Mesendoderm (in vitro differentiated cells): Measurements from ENCODE around the gene SH3GL3.
A peak's percentile ranks its signal among the peaks of the same experiment; 100 is the strongest.

ENCODE experiments used
- DNase-seq: peaks from one replicate; pipeline ENCODE4 v3.0.0; 2013
- H2AK5ac ChIP-seq: 2 replicates; pipeline ENCODE4 v1.6.1; 2013; ENCODE audit warnings: low read length, inconsistent platforms
- H2BK120ac ChIP-seq: 2 replicates; pipeline ENCODE4 v1.6.1; 2013; ENCODE audit warnings: low read depth, mild to moderate bottlenecking, low read length, moderate library complexity, mixed read lengths
- H2BK15ac ChIP-seq: replicated peaks from 2 replicates; pipeline ENCODE4 v1.6.1; 2013; ENCODE audit warnings: low read depth, mild to moderate bottlenecking, moderate library complexity
- H2BK5ac ChIP-seq: 2 replicates; pipeline ENCODE4 v1.6.1; 2013; ENCODE audit warnings: low read length, inconsistent platforms
- H3K18ac ChIP-seq: 2 replicates; pipeline ENCODE4 v1.6.1; 2013; ENCODE audit warnings: mild to moderate bottlenecking, low read length, mixed read lengths
- H3K23ac ChIP-seq: one replicate; pipeline ENCODE4 v1.6.1; 2013; ENCODE audit warnings: low read length
- H3K27ac ChIP-seq: 2 replicates; pipeline ENCODE4 v1.5.1; 2013; ENCODE audit warnings: low read depth, mild to moderate bottlenecking, inconsistent platforms, low read length, moderate library complexity
- H3K27me3 ChIP-seq: 2 replicates; pipeline ENCODE4 v1.6.1; 2013; ENCODE audit warnings: low read length, control low read depth, mild to moderate bottlenecking, inconsistent platforms; ENCODE audit not compliant: insufficient read depth, poor library complexity
- H3K36me3 ChIP-seq: 2 replicates; pipeline ENCODE4 v1.6.1; 2013; ENCODE audit warnings: low read length, inconsistent platforms; ENCODE audit not compliant: control insufficient read depth, insufficient read depth
- H3K4ac ChIP-seq: one replicate; pipeline ENCODE4 v1.6.1; 2013; ENCODE audit warnings: low read depth, mild to moderate bottlenecking, low read length, moderate library complexity
- H3K4me1 ChIP-seq: 2 replicates; pipeline ENCODE4 v1.6.1; 2013; ENCODE audit warnings: low read depth, low read length, inconsistent platforms; ENCODE audit not compliant: control insufficient read depth
- H3K4me2 ChIP-seq: 2 replicates; pipeline ENCODE4 v1.6.1; 2013; ENCODE audit warnings: low read length
- H3K4me3 ChIP-seq: 2 replicates; pipeline ENCODE4 v1.5.1; 2013; ENCODE audit warnings: mild to moderate bottlenecking, low read length
- H3K56ac ChIP-seq: one replicate; pipeline ENCODE4 v1.6.1; 2013; ENCODE audit warnings: low read length
- H3K79me1 ChIP-seq: 2 replicates; pipeline ENCODE4 v1.6.1; 2013; ENCODE audit warnings: low read length, inconsistent platforms
- H3K79me2 ChIP-seq: 2 replicates; pipeline ENCODE4 v1.6.1; 2013; ENCODE audit warnings: mild to moderate bottlenecking, low read length; ENCODE audit not compliant: control insufficient read depth, insufficient read depth
- H3K9ac ChIP-seq: 2 replicates; pipeline ENCODE4 v1.6.1; 2013; ENCODE audit warnings: low read length, inconsistent platforms
- H4K5ac ChIP-seq: one replicate; pipeline ENCODE4 v1.6.1; 2013; ENCODE audit warnings: low read length
- H4K8ac ChIP-seq: one replicate; pipeline ENCODE4 v1.6.1; 2013; ENCODE audit warnings: low read depth, mild to moderate bottlenecking, control low read depth, low read length, moderate library complexity
- WGBS: extraction: QIAGEN DNeasy Blood & Tissue Kit; methylation state at CpG from one replicate; pipeline ENCODE4 v1.1.7; 2013; ENCODE audit warnings: low lambda C conversion rate, missing lambda C conversion rate; ENCODE audit not compliant: insufficient coverage; ENCODE audit errors: extremely low coverage; 5-methylcytosine and 5-hydroxymethylcytosine counted together

Gene SH3GL3

GRCh38 chr15:83559310-83559966, 112.3 kb downstream of the SH3GL3 start:
- Histone ChIP-seq H2BK5ac (no peak overlapping the region), H3K4me2 (no peak overlapping the region), H3K23ac (no peak overlapping the region), H3K79me2 (no peaks in the 10 kb centered on the region), H3K9ac (no peak overlapping the region), H3K4me1 (no peaks in the 10 kb centered on the region), H3K4ac (no peak overlapping the region), H2BK15ac (no peak overlapping the region), H3K18ac (no peak overlapping the region), H3K56ac (no peak overlapping the region), H3K27ac (no peak overlapping the region), H3K79me1 (no peaks in the 10 kb centered on the region), H3K36me3 (no peaks in the 10 kb centered on the region), H3K27me3 (no peaks in the 10 kb centered on the region), H4K8ac (no peak overlapping the region), H2AK5ac (no peak overlapping the region), H2BK120ac (no peak overlapping the region), H4K5ac (no peak overlapping the region), H3K4me3 (no peak overlapping the region)
- no CpG with 5 or more reads among the region's 7 CpGs for WGBS
- DNase-seq: peak; percentile 86

- no peak for DNase-seq
- no peak overlapping the region for H3K27ac ChIP-seq
- no peak overlapping the region for H2AK5ac ChIP-seq
Measured at GRCh38 chr15:83561661-83562060, 114.5 kb downstream of the SH3GL3 start.

DNA sequence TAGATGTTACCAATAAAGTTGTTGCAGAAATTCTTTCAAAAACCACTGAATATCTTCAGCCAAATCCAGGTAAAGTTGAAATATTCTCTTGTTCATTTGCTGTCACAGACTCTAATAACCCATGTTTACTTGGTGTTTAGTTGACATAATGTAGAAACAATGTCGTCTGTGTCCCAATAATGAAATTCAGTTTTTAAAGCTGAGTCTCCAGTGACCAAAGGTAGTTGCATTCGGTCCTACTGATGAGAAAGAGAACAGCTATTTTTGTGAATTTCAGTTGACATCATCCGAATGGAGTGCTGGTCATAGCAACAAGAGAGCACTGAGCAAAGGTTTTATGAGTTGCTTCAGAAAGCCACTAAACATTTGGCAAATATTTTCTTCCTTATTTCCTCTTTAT, 118.0 kb downstream of the SH3GL3 start:
- H2BK15ac ChIP-seq: no peak overlapping the region
- no peak overlapping the region for H3K56ac ChIP-seq
- no peak overlapping the region for H3K18ac ChIP-seq
- H3K4me1 ChIP-seq: no peaks in the 10 kb centered on the region
- no peaks in the 10 kb centered on the region for H3K36me3 ChIP-seq
- H3K4ac ChIP-seq: no peak overlapping the region
- H3K79me1 ChIP-seq: no peaks in the 10 kb centered on the region
- H4K5ac ChIP-seq: no peak overlapping the region
- no peak overlapping the region for H2AK5ac ChIP-seq
- no peak overlapping the region for H2BK5ac ChIP-seq
- no peak overlapping the region for H3K27ac ChIP-seq
- no peak overlapping the region for H3K4me2 ChIP-seq
- H3K23ac ChIP-seq: no peak overlapping the region
- no peaks in the 10 kb centered on the region for H3K79me2 ChIP-seq
- no peak for DNase-seq
- no peak overlapping the region for H2BK120ac ChIP-seq
- no peak overlapping the region for H3K4me3 ChIP-seq
- H3K9ac ChIP-seq: no peak overlapping the region
- H3K27me3 ChIP-seq: no peaks in the 10 kb centered on the region
- H4K8ac ChIP-seq: no peak overlapping the region
- no CpG with 5 or more reads among the region's 3 CpGs for WGBS

More at GRCh38 chr15:83561661-83562060, 114.5 kb downstream of the SH3GL3 start:
- Histone ChIP-seq H3K79me2 (no peaks in the 10 kb centered on the region), H3K27me3 (no peaks in the 10 kb centered on the region), H3K79me1 (no peaks in the 10 kb centered on the region), H3K4ac (no peak overlapping the region), H3K23ac (no peak overlapping the region), H2BK5ac (no peak overlapping the region), H3K4me2 (no peak overlapping the region), H3K56ac (no peak overlapping the region), H3K4me3 (no peak overlapping the region), H3K4me1 (no peaks in the 10 kb centered on the region), H4K8ac (no peak overlapping the region), H2BK15ac (no peak overlapping the region), H2BK120ac (no peak overlapping the region), H3K18ac (no peak overlapping the region), H3K36me3 (no peaks in the 10 kb centered on the region), H4K5ac (no peak overlapping the region), H3K9ac (no peak overlapping the region)

GRCh38 chr15:83565553-83566159, 118.5 kb downstream of the SH3GL3 start:
- Histone ChIP-seq H3K56ac (no peak overlapping the region), H3K79me2 (no peaks in the 10 kb centered on the region), H3K4me3 (no peak overlapping the region), H3K4ac (no peak overlapping the region), H3K4me2 (no peak overlapping the region), H3K4me1 (no peaks in the 10 kb centered on the region), H2BK120ac (no peak overlapping the region), H3K36me3 (no peaks in the 10 kb centered on the region), H3K18ac (no peak overlapping the region), H2BK15ac (no peak overlapping the region), H3K27me3 (no peaks in the 10 kb centered on the region), H3K9ac (no peak overlapping the region), H2BK5ac (no peak overlapping the region), H4K5ac (no peak overlapping the region), H3K79me1 (no peaks in the 10 kb centered on the region), H3K23ac (no peak overlapping the region), H4K8ac (no peak overlapping the region), H3K27ac (no peak overlapping the region), H2AK5ac (no peak overlapping the region)
- peak; percentile 69 for DNase-seq
- WGBS: no CpG with 5 or more reads among the region's 4 CpGs

GRCh38 chr15:83567318-83567717, 120.2 kb downstream of the SH3GL3 start:
- Histone ChIP-seq H4K8ac (no peak overlapping the region), H3K4me3 (no peak overlapping the region), H3K27me3 (no peaks in the 10 kb centered on the region), H3K23ac (no peak overlapping the region), H3K79me1 (no peaks in the 10 kb centered on the region), H3K4ac (no peak overlapping the region), H2BK5ac (no peak overlapping the region), H2AK5ac (no peak overlapping the region), H3K36me3 (no peaks in the 10 kb centered on the region), H4K5ac (no peak overlapping the region), H3K27ac (no peak overlapping the region), H3K18ac (no peak overlapping the region), H2BK15ac (no peak overlapping the region), H3K56ac (no peak overlapping the region), H3K4me2 (no peak overlapping the region), H3K4me1 (peaks cover 2% of the 10 kb centered on the region), H3K9ac (no peak overlapping the region), H2BK120ac (no peak overlapping the region), H3K79me2 (no peaks in the 10 kb centered on the region)
- no CpG with 5 or more reads among the region's 2 CpGs for WGBS
- DNase-seq: peak; percentile 26

DNA sequence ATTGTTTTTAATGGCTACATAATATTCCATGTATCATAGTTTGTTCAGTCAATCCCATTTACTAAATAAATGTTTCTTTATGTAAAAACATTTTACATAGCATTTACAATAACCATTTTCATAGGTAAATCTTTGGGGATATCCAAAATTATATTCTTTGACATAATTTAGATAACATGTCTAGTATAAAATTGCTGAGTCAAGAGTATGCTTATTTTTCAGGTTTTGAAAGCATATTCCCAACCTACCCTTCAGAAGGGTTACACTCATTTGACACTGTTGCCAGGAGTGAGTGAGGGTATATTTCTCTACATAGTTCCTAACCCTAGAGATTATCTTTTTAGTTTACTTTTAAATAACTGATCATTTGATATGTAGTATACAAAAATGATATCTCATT, 122.2 kb downstream of the SH3GL3 start:
- no peak overlapping the region for H3K23ac ChIP-seq
- no peaks in the 10 kb centered on the region for H3K27me3 ChIP-seq
- H3K4me1 ChIP-seq: peaks cover 2% of the 10 kb centered on the region
- H3K4ac ChIP-seq: no peak overlapping the region
- H3K4me3 ChIP-seq: no peak overlapping the region
- no peak overlapping the region for H2BK15ac ChIP-seq
- H4K8ac ChIP-seq: no peak overlapping the region
- H2BK5ac ChIP-seq: no peak overlapping the region
- no peak overlapping the region for H4K5ac ChIP-seq
- no peak overlapping the region for H3K56ac ChIP-seq
- no peak for DNase-seq
- H3K4me2 ChIP-seq: no peak overlapping the region
- H3K27ac ChIP-seq: no peak overlapping the region
- H3K79me2 ChIP-seq: no peaks in the 10 kb centered on the region
- no peak overlapping the region for H2BK120ac ChIP-seq
- H3K18ac ChIP-seq: no peak overlapping the region
- no peaks in the 10 kb centered on the region for H3K36me3 ChIP-seq
- no peak overlapping the region for H2AK5ac ChIP-seq
- no peaks in the 10 kb centered on the region for H3K79me1 ChIP-seq
- no peak overlapping the region for H3K9ac ChIP-seq
